Keratinocyte (primary cell): ENCODE measurements around the gene POLA1.

Experiments used
- EZH2 ChIP-seq: IDR thresholded peaks from one replicate; pipeline ENCODE4 v1.6.1; 2012; ENCODE audit warnings: inconsistent platforms, mild to moderate bottlenecking, low read length, moderate library complexity
- TF ChIP-seq, protein P1 (sequence below), 3 experiments: IDR thresholded peaks in 1 of 3; conservative IDR thresholded peaks in 1 of 3; optimal IDR thresholded peaks in 1 of 3; 2 replicates in 2 of 3; 3 replicates in 1 of 3; pipeline versions ENCODE3 to v1.5.1; 2011; ENCODE audit warnings: low read length in 3 of 3, mild to moderate bottlenecking in 3 of 3, moderate library complexity in 2 of 3, control low read depth in 1 of 3, inconsistent platforms in 1 of 3; ENCODE audit not compliant: insufficient read depth in 2 of 3; ENCODE audit errors: extremely low read depth in 1 of 3

GRCh38 chrX:24647257-24648058 is 46.3 kb upstream of the POLA1 start, which contains the start of gene PCYT1B:
- TF ChIP-seq, protein P1, sequence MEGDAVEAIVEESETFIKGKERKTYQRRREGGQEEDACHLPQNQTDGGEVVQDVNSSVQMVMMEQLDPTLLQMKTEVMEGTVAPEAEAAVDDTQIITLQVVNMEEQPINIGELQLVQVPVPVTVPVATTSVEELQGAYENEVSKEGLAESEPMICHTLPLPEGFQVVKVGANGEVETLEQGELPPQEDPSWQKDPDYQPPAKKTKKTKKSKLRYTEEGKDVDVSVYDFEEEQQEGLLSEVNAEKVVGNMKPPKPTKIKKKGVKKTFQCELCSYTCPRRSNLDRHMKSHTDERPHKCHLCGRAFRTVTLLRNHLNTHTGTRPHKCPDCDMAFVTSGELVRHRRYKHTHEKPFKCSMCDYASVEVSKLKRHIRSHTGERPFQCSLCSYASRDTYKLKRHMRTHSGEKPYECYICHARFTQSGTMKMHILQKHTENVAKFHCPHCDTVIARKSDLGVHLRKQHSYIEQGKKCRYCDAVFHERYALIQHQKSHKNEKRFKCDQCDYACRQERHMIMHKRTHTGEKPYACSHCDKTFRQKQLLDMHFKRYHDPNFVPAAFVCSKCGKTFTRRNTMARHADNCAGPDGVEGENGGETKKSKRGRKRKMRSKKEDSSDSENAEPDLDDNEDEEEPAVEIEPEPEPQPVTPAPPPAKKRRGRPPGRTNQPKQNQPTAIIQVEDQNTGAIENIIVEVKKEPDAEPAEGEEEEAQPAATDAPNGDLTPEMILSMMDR (optimal IDR thresholded peaks at IDR 0.05 in 1 of 3, IDR thresholded peaks at IDR 0.05 in 1 of 3, conservative IDR thresholded peaks at IDR 0.05 in 1 of 3; ENCODE audit: extremely low read depth in 1 of 3, insufficient read depth in 2 of 3, low read length in 3 of 3): no peak
- no peak for TF ChIP-seq EZH2
